ENCODE measurements around the gene SLC25A27.

DNA sequence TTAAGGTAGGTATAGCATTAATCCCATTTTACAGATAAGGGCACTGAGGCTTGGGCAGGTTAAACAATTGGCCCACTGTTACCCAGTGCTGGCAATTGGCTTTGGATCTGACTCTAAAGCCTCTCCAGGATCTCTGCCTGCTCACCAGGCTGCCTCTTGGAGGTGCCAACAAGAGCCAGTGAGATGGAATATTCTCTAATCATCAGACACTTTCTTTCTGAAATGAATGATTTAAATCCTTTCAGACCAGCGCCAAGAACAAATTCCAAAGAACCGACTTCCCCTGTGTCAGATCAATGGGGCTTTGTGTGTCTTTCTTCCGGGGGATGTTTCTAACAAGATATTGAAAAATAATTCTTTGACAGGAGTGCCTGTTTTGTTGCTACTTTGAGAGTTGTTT is 23.8 kb upstream of the SLC25A27 start:
- TF ChIP-seq POLR2A (IDR thresholded peaks at IDR 0.05) (no peak), POLR2AphosphoS5 (IDR thresholded peaks at IDR 0.05) (no peak)
